ENCODE results near the gene TEX12.

GRCh38 chr11:112210890-112211289 is 43.7 kb downstream of the TEX12 start:
- TF ChIP-seq EZH2phosphoT487 (IDR thresholded peaks at IDR 0.05; ENCODE audit: low read depth, severe bottlenecking, unreplicated experiment) (no peak), CTCF (IDR thresholded peaks at IDR 0.05; ENCODE audit: poor library complexity) (no peak), EZH2 (IDR thresholded peaks at IDR 0.05; ENCODE audit: borderline replicate concordance) (no peak)

Data from hepatocyte (in vitro differentiated cells).